ENCODE data around the gene TTC23.
"Not testable (repeated sequence)": the region's sequence is repeated elsewhere in the genome, so short reads cannot be mapped to it uniquely, and the experiment has no call there.

Gene TTC23

GRCh38 chr15:99250001-99250400 is 620 bp upstream of the TTC23 start:
- no peak for DNase-seq (ENCODE audit: low spot score)

- DNase-seq (ENCODE audit: low spot score): no peak
Measured at GRCh38 chr15:99248000-99248715, 1.2 kb downstream of the TTC23 start.

GRCh38 chr15:99247062-99247461 is 2.3 kb downstream of the TTC23 start:
- DNase-seq (ENCODE audit: low spot score): no peak

- DNase-seq (ENCODE audit: low spot score): no peak
Measured at GRCh38 chr15:99244306-99244705, 5.1 kb downstream of the TTC23 start.

GRCh38 chr15:99241752-99242151 is 7.6 kb downstream of the TTC23 start:
- DNase-seq (ENCODE audit: low spot score): no peak

GRCh38 chr15:99239545-99240198 is 9.7 kb downstream of the TTC23 start:
- no peak for DNase-seq (ENCODE audit: low spot score)

GRCh38 chr15:99238849-99239248 is 10.5 kb downstream of the TTC23 start:
- no peak for DNase-seq (ENCODE audit: low spot score)

- DNase-seq (ENCODE audit: low spot score): not testable (repeated sequence)
Measured at GRCh38 chr15:99234160-99234559, 15.2 kb downstream of the TTC23 start.

- DNase-seq (ENCODE audit: low spot score): no peak
Measured at GRCh38 chr15:99232740-99233139, 16.6 kb downstream of the TTC23 start.

- DNase-seq (ENCODE audit: low spot score): no peak
Measured at GRCh38 chr15:99230867-99231266, 18.5 kb downstream of the TTC23 start.

GRCh38 chr15:99228120-99228770 is 21.1 kb downstream of the TTC23 start:
- no peak for DNase-seq (ENCODE audit: low spot score)

- DNase-seq (ENCODE audit: low spot score): no peak
Measured at GRCh38 chr15:99226802-99227201, 22.6 kb downstream of the TTC23 start.

GRCh38 chr15:99224372-99225214 is 24.8 kb downstream of the TTC23 start:
- no peak for DNase-seq (ENCODE audit: low spot score)

- DNase-seq (ENCODE audit: low spot score): peak; percentile 63
Measured at GRCh38 chr15:99213187-99213811, 36.1 kb downstream of the TTC23 start.

GRCh38 chr15:99212406-99212805 is 37.0 kb downstream of the TTC23 start:
- no peak for DNase-seq (ENCODE audit: low spot score)

- DNase-seq (ENCODE audit: low spot score): no peak
Measured at GRCh38 chr15:99211926-99212325, 37.5 kb downstream of the TTC23 start.

- DNase-seq (ENCODE audit: low spot score): no peak
Measured at GRCh38 chr15:99210334-99210733, 39.0 kb downstream of the TTC23 start.

GRCh38 chr15:99209326-99209725 is 40.1 kb downstream of the TTC23 start:
- DNase-seq (ENCODE audit: low spot score): no peak

- DNase-seq (ENCODE audit: low spot score): no peak
Measured at GRCh38 chr15:99207672-99208071, 41.7 kb downstream of the TTC23 start.

- no peak for DNase-seq (ENCODE audit: low spot score)
Measured at GRCh38 chr15:99202176-99202552, 47.2 kb downstream of the TTC23 start.

- DNase-seq (ENCODE audit: low spot score): no peak
Measured at GRCh38 chr15:99201408-99202175, 47.8 kb downstream of the TTC23 start.

All from CD4-positive, alpha-beta T cell treated with Interleukin-2 at 100 ng/mL for 4 hours (primary cell).